NCI-H526 treated with DMSO at 0.1 percent for 48 hours (cell line): ENCODE data around the gene NUP107.
"Not testable (repeated sequence)": the region's sequence is repeated elsewhere in the genome, so short reads cannot be mapped to it uniquely, and the experiment has no call there.

Experiments used
- DNase-seq: peaks from one replicate; lab custom pipeline; 2025; lab: John Stamatoyannopoulos, UW

NUP107 gene

DNA sequence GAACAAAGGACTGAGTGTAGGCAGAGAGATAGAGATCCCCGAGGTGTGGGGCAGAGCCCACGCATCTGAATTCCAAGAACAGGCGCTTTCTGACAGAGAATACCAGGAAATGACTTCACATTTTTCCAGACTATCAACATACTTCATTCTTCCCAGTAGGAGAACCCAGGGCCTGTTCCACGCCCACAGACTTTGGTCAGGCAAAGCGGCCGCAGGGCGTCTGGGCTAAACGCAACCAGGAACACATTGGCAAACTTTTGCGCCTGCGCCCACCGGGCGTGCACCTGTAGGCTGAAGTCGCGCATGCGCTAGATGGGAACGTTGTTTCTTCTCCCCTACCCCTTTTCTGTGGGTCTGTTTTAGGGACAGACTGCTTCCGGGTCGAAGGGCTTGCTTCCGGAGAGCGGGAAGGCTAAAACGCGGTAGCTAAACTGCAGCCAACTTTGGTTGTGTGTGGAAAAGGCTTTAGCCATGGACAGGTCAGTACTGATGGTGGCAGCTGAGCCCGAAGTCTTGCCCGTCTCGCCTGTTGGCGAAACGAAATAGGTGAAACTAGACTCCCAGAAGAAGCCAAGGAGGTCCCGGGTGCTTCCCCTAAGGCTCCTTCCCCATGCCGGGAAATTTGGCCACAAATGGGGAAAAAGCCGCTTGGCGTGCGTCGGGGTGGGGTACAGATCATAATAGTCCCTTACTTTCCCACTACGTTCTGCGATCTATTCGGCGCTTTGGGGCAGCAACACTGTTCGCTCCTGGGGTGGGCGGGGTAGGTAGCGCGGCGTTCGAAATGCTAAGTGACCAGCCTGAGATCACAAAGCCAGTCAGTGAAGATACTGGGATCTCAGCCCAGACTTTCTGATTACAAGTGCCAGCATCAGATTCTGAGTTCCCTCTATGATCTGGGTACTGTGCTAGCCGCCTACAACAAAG lies at the start of gene NUP107:
Gene NUP107 (plus strand): TSS at position 384 of the 927 bp plus-strand sequence. CDS start 88 bp downstream, at position 472.
- DNase-seq, result peak; percentile 94

DNA sequence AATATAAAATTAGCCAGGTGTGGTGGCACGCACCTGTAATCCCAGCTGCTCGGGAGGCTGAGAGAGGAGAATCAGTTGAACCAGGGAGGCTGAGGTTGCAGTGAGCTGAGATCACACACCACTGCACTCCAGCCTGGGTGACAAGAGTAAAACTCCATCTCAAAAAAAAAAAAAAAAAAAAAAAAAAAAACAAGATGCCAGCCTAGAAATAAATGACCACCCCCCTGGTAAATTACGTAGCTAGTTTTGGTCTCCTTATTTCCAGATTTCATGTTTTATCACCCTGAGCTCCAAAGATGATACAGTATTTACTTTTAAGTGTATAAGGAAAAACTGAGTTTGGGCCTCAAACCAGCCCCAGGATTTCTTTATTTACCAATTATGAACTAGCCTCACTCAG lies 49.3 kb upstream of the NUP107 start:
- not testable (repeated sequence) for DNase-seq

DNA sequence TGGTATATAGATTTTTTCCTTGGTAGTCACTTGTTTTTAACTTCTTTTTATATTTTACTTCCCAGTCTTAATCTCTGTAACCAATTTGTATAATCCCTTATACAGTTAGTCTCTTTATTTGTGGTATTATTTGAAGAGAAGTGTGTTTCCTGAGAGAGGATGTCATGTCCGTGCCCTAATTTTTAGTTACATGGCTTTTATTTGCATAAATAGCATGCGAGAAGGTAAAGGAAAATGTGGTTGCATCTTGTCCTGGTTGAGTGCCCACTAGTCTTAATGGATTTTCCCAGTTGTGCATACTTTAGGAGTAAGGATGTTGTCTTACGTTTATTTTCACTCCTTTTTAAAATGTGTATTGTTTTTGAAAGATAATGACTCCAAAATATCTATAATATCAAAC lies 48.6 kb upstream of the NUP107 start:
- peak; percentile 19 for DNase-seq

DNA sequence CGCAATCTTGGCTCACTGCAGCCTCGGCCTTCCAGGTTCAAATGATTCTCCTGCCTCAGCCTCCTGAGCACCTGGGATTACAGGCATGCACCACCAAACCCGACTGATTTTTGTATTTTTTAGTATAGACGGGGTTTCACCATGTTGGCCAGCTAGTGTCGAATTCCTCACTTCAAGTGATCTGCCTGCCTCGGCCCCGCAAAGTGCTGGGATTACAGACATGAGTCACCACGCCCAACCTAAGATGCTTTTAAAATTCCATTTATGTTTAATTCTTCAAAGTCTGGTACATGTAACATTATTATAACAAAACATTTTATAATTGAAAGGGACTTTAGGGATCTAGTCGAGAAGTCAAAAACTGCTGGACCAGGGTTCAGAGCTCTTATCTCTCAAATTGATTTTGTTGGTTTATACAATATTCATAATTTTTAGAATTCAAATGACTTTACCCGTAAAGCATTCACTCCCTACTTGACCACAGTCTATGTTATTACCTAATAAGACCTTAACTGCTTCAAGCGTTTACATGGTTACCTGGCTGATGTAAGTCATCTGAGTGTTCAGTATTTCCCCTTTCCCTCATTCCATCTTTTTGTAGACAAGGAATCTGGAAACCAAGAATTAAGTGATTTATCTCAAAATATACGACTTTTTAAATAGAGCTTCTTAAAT lies 47.9 kb upstream of the NUP107 start:
- DNase-seq, result no peak

DNA sequence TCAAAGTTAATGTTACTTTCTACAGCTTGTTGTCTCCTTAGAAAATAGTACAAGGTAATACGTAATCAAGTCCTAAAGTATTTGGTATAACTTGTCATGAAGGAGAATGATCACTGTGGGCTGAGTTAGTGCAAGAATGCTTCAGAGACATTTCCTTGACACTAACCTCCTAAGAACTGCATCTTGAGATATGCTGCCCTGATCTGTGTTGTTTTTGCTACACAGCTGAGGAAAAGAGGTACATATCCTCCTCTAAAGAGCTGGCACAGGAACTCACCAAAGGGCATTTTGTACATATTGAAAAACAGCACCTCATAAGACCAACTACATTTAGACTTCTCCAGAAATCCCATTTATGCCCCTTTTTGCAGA lies 47.4 kb upstream of the NUP107 start:
- no peak for DNase-seq

DNA sequence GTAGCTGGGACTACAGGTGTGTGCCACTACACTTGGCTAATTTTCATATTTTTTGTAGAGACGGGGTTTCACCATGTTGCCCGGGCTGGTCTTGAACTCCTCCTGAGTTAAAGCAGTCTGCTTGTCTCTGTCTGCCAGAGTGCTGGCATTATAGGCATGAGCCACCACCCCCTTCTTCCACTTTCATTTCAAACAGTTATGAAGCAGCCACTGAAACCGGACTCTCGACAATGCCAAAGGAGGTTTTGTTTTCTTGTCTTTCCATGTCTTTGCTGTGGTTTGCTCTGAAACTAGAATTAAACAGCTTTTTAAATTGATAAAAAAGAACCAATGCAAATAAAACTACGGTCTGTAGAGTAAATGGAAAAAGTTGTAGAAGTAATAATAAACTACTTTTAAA lies 45.6 kb upstream of the NUP107 start:
- no peak for DNase-seq

DNA sequence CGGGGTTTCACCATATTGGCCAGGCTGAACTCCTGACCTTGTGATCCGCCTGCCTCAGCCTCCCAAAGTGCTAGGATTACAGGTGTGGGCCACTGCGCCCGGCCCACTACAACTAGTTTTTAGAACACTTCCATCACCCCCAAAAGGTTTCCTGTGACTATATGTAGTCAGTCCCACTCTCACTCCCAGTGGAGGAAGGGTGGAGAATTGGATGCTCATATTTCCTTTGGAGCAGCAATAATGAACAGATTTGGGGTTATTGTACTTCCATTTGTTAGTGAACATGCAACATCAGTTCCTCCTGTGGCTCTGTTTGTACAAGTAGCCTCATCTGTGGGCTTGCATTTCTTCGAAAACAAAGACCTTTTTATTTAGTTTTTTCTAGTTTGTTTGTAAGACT lies 40.3 kb upstream of the NUP107 start:
- no peak for DNase-seq

DNA sequence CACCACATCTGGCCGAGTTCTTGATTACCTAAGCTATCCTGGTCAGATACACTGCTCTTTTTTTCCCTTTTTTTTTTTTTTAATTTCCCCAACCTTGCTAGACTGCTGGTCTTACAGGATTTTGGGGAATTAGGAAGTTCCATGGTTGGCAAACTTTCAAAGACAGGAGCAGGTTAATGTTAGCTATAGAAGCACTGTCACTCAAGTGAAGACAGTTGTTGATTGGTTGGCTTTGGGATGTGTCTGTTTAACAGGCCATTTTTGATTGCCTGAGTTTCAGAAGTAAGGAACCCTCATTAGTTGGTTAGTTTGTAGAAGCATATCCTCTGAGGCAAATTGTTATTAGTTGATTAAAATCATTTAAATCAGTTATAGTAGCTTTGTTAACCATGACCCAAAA lies 39.3 kb upstream of the NUP107 start:
- no peak for DNase-seq

DNA sequence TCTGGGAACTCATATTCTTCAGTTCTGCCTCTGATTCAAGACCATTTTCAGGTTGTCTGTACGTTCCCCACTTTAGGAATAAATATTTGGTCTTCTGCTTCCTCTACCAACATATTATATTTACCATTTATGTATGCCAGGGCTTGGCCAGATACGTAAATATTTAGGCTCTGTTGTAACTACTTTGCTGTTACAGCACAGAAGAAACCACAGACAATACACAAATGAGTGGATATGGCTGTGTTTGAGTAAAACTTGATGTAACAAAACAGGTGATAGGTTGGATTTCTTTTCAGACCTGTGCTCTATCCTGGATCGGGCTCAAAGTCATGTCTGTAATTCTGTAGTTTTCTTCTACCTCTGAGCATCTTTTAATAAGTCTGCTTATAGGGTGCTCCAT lies 38.6 kb upstream of the NUP107 start:
- no peak for DNase-seq

DNA sequence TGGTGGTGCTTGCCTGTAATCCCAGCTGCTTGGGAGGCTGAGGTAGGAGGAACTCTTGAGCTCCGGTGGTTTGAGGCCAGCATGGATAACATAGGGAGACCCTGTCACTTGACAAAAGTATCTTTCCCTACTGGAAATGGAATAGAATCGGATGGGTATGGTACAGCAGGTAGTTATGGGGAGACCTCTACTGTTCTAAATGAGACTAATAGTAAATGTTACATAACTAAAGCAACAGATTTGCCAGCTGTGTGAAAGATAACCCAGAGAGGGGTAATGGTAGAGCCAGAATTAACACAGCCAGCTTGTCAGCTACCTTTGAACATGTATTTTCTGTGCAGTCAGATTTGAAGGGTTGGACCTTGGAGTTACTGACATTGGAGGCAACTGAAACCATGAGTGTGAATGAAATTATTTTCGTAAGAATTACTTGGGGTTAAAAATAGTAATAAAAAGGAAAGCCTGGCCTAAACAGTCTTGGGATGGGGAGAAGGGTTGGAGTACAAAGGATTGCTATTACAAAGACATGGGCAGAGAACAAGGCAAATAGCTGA lies 21.7 kb upstream of the NUP107 start:
- DNase-seq, result no peak

DNA sequence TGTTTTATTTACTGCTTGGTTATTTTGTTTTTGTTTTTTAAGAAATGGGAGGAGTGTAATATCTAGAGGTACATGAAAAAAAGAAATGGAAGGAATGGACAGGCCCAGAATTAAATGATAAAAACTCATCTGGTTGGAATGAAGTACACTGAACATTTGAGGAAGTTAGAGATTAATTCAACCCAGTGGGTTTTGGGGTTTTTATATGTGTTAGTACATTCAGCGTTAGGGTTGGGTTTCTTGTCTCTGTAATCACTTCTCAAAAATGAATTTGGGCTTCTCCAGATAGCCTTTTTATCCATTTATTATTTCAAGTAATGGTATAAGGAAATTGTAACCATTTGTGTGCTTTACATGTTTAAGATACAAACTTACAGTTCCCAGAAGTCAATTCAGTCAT lies 19.5 kb upstream of the NUP107 start:
- no peak for DNase-seq

DNA sequence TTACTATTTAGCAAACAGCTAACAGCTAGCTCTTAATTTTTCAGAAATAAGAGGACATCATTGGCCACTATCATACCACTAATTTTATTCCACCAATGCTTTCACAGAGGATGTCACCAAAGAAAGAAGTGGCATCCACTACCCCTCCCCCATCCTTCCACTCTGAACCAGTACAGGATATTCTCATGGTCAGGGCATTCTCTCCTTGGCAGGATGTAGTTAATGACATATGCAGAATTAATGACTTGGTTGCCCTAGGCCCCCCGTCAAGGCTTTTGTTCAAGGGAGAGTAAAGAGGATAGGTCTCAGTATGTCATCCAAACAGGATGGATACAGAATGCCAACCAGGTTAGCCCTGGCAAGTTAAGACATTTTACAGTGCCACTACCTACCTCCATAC lies 18.9 kb upstream of the NUP107 start:
- no peak for DNase-seq

DNA sequence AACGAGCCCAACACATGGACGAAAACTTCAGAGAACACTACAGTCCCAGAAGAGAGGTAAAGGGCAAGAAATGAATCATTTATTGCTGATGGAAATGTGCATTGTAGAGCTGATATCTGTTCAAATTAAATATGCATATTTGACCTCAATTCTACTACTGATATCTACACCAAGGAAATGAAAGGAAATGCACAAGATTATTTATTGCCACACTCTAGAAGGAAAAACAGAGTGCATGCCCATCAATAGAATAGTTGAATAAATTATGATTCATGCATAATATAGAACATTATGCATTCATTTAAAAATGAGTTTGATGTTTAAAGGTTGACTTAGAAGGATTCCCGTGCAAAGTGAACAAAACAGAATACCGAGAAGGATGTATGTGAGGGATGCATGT lies 15.6 kb upstream of the NUP107 start:
- DNase-seq, result no peak

DNA sequence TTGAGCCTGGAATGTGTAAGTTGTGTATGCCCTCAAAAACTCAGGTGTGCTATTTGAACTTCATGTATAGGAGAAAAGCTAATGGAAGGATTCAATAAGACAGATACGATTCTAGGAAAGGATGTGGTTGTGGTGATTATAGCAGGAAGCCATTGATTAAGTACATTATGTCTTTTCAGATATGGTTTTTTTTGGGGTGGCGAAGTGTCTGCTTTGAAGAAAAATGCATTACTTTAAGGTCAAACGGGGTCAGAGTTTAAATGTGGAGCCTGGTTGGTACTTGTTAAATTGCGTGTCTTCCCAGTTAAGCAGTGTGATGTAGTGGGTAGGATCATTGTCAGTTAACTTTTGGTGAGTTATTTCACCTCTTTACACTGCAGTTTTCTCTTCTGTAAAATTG lies 13.0 kb upstream of the NUP107 start:
- DNase-seq, result no peak

DNA sequence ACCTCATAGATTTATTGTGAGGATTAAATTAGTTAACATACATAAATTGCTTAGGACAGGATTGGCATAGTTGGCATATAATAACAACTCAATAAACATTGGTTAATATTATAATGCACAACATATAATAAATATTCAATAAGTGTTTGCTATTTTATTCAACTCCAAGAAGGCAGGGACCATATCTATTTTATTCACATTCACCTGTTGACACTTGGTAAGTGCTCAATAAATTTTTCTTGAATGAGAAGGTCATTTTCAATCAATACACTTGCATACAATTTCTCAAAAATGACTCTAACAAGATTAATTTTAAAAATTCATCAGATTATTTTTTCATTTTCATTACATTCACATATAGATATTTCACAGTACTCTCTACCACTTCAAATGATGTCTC lies 12.4 kb upstream of the NUP107 start:
- DNase-seq, result no peak

DNA sequence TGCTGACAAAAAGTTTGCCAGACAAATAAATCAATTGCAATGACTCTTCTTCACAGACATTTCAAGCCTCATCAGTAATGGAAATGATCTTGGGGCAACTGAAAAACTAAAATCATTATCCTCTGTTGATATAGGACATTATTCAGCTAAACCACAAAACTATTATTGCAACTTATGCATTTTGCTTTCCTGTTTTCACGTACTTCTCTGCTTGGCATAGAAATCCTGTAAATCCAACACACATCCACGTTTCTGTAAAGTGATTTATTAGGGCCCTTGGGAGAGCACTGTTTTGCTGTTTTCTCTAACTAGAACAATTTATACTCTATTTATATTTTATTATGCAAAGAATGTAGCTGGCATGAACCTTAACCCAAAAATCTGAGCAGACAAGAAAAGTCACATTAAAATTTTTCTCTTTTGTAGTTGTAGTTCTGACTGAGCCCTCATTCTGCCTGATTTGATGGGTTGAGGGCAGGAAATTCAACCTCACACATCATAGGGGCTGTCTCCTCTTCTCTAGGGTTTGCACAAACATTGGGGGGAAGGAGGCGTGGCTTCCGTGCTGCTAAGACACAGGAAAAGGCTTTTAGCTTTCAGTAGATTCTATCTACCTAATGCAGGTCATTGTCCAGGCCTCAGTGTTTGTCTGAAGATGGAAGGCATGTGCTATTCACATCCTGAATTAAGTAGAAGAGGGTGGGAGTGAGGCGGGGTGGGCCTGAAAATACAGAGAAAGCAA lies 11.5 kb upstream of the NUP107 start:
- DNase-seq, result no peak

DNA sequence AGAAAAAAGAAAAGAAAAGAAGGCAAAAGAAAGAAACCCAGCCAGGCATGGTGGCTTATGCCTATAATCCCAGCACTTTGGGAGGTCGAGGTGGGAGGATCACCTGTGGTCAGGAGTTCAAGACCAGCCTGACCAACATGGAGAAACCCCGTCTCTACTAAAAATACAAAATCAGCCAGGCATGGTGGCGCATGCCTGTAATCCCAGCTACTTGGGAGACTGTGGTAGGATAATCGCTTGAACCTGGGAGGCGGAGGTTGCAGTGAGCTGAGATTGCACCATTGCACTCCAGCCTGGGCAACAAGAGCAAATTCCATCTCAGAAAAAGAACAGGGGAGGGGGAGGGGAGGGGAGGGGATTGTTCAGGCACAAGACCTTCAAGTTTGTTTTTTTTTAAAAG lies 9.9 kb upstream of the NUP107 start:
- not testable (repeated sequence) for DNase-seq

DNA sequence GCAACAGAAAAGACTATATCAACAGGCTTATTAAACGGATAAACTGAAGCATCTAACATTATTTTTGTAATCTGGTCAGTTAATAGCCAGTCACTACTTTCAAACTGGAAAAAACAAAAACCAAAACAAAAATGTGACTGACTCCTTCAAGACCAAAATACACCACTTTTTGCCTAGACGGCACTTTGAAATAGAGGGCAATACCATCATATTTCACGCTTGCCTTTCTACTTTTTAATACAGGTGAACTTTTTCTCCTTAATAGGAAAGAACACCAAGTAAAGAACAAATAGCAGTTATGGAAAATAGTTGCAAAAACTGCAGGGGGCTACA lies 550 bp upstream of the NUP107 start:
- no peak for DNase-seq

DNA sequence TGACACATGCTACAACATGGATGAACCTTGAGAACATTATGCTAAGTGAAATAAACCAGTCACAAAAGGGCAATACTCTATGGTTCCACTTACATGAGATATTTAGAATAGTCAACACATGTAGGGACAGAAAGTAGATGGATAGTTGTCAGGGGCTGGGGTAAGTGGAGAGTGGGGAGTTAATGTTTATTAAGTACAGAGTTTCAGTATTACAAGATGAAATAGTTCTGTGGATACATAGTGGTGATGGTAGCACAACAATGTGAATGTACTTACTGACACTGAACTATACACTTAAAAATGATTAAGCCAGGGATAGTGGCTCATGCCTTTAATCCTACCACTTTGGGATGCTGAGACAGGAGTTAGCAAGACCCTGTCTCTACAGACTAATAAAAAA lies 8.7 kb downstream of the NUP107 start:
- no peak for DNase-seq

DNA sequence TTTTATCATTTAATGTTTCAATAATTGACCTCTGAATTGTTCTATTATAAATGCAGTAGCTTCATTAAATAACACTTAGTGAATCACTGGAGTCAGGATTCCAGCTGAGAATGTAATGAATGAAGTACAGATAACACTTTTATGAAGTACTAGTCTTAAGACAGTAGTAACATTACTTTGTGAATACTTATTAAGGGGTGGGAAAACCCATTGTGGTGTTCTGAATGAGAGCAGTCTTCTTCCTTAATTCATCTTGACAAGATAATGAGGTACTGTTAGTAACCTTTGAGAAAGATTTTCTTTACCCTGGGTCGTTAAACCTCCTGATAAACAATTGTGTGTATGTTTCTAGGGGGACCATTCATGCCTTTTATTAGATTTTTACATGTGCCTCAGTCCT lies 12.7 kb downstream of the NUP107 start:
- no peak for DNase-seq

DNA sequence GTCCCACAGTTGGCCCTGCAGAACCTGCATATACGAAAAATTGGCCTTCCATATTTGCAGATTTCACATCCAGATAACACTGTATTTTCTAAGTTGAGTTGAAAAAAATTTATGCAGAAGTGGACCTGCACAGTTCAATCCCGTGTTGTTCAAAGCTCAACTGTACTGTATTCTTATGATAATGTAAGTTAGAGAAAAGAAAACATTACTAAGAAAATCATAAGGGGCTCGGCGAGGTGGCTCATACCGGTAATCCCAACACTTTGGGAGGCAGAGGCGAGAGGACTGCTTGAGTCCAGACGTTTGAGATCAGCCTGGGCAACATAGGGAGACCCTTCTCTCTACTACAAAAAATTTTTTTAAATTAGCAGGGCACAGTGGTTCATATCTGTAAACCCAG lies 41.0 kb downstream of the NUP107 start:
- no peak for DNase-seq

DNA sequence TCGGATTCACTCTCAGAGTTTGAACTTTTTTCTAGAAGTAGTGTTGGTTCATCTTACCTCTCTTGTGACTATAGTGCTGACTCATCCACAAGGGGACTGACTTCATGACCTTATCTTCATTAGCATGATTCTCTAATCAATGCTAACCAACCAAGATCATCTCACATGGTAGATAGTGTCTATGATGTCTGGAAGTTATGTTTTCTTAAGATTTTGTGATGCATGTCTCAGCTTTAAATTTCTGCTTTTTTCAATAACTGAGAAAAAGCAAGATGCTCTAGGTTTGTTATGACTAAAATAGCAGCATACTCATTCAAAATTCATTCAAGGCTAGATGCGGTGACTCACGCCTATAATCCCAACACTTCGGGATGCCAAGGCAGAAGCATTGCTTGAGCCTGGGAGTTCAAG lies 46.9 kb downstream of the NUP107 start:
- DNase-seq, result no peak

DNA sequence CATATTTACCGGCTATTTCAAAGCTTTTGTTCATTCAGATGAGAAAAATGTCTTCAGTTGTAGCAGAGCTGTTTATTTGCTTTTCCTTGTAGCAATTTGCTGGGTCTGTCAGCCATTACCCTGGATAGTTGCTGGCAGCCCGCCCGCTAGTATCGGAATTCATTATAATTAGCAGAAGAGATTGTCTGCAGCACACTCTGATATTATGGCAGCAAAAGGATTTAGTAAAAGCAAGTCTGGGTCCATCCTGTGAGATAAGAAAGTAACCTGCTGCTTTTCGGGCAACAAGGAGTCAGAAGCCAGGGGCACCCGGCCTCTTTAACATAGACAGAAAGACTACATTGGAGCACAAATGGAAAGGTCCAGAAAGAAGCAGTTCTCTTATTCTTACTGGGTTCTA lies 53.1 kb downstream of the NUP107 start:
- no peak for DNase-seq
